Right lobe of liver (tissue), 4 donors: ENCODE data around the gene OPCML.

ENCODE experiments used
- CTCF ChIP-seq, 4 donors: fragments of 200-600 bp in 3 of 4; fragments of 450-650 bp in 1 of 4; IDR thresholded peaks; one replicate each; pipeline versions ENCODE4 v1.5.1 to v1.8.0; 2016 to 2022; ENCODE audit warnings: antibody characterized with exemption in 4 of 4, mild to moderate bottlenecking in 2 of 4
- POLR2A ChIP-seq: fragments of 450-650 bp; IDR thresholded peaks from one replicate; pipeline ENCODE4 v1.6.1; 2017; ENCODE audit warnings: antibody characterized with exemption, mild to moderate bottlenecking
- donor health status: DM: no; HTN: no; CAD: no.
- donor health status: DM: no; HTN: no; CAD: no.
- donor health status: DM: no; HTN: yes; CAD: no.

GRCh38 chr11:132858223-132858622 is 674.1 kb downstream of the OPCML start:
- TF ChIP-seq CTCF (IDR thresholded peaks at IDR 0.05): peak in 1 of 4 donors; percentile 8
- no peak for TF ChIP-seq POLR2A
